HG03432 (cell line): ENCODE results near the gene FBXL17.

ENCODE experiments used
- ATAC-seq: cut with Tn5 transposase; IDR thresholded peaks from one replicate; pipeline ENCODE4 v1.9.1; 2021; ENCODE audit warnings: mild to moderate bottlenecking, moderate library complexity; ENCODE audit not compliant: unreplicated experiment

The FBXL17 gene

GRCh38 chr5:108024986-108025385 lies 356.9 kb downstream of the FBXL17 start:
- ATAC-seq = no peak

GRCh38 chr5:108016101-108016500 lies 365.8 kb downstream of the FBXL17 start:
- ATAC-seq = no peak

- ATAC-seq = no peak
These were observed 375.1 kb downstream of the FBXL17 start for GRCh38 chr5:108006791-108007190.

GRCh38 chr5:108003178-108003577 lies 378.7 kb downstream of the FBXL17 start:
- peak; percentile 97 for ATAC-seq

DNA sequence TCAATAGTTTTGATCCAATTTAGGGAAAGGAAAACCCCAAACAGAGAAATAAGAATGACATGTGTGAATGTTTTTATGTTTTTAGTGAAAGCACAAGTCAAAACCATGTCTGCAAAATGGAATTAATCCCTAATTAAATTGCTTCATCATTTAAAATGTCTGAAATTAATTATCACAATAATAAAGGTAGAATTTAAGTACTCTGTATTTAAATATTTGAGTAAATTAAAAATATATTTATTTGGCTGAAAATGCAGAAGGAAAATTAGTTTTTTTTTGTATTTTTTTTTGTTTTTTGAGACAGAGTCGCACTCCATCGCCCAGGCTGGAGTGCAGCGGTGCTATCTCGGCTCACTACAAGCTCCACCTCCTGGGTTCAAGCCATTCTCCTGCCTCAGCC lies 380.7 kb downstream of the FBXL17 start:
- no peak for ATAC-seq

GRCh38 chr5:107997338-107997980 lies 384.4 kb downstream of the FBXL17 start:
- no peak for ATAC-seq

DNA sequence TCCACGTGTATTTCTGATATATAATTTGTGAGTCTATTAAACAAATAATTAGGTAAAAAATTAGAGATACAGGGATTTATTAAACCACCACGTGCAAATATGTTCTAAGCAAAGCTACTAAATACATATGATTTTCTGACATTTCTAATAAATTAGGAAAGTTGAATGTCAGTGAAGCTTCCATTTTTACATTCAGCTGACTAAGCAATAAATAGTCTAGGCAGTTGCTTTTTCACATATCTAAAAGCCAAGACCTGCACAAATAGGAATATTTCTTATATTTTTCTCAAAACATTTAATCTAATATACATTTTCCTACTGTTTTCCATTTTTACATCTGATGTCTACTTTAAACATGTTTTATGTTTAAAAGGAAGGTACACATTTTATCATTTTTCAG lies 388.6 kb downstream of the FBXL17 start:
- ATAC-seq = no peak

DNA sequence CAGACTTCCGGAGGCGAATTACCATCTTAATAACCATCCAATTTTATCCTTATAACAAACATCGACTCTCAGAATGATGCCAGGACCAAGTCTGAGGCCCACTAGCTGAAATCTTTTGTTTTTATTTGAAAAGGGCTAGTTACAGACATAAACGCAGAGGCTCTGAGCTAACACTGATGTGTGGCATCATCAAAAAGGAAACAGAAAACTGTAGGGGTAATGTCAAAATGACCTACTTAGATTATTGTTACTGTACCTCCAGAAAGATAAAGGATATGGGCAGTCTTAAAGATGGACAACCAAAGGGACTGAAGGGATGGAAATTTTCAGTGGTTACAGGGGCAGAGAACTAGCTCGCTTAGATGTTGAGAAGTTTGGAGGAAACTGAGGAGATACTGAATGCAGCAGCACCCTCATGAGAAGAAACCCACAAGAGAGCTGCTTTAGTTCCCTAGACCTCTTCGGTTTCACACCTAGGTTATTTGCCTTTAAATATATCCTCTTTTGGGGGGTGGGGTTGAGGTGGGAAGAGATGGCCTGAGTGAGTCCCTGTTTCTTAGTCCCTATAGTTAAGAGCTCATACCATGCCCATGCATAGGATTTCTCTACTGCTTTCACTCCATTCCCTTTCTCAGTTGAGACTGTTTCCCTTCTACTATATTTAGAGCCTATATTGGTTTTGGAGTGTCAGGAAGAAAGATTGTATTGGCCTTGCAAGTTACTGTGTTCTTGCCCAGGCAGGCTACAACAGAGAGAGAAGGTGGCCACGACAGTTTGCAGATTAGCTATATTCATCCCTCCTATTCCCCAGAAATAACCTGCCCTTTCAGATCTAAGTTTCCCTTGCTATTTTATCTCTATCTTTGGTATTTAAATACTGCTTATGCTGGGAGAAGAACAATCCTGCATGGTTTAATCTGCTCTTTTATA lies 390.8 kb downstream of the FBXL17 start:
- ATAC-seq = peak; percentile 60

GRCh38 chr5:107985144-107985543 lies 396.8 kb downstream of the FBXL17 start:
- no peak for ATAC-seq

DNA sequence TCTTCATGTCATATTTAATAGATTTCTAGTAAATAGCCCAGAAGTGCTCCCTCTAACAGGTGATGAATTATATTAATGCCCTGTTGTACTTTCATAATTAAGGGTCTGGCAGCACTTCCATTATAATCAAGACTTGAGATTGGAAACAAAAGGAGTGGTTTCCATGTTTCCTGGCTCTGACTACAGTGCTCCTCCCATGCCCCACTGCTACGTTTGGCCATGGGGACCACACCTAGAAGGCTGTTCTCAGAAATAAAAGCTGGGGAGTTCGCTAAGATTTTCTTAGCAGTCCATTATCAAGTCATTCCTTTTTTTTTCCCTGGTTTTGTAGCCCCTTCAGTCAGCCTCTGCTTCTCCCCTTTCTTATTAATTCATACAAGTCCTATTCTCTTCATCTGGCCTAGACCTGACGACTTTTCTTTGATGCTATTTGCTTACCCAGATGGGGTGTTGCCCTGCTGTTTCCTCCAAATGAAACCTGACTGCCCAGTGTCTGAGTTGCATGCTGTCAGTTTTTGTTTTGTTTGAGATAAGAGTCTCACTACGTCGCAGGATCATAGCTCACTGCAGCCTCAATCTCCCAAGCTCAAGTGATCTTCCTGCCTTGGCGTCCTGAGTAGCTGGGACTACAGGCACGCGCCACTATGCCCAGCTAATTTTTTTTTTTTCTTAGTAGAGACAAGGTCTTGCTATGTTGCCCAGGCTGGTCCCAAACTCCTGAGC lies 399.0 kb downstream of the FBXL17 start:
- ATAC-seq = no peak

GRCh38 chr5:107980923-107981692 lies 400.8 kb downstream of the FBXL17 start:
- no peak for ATAC-seq

DNA sequence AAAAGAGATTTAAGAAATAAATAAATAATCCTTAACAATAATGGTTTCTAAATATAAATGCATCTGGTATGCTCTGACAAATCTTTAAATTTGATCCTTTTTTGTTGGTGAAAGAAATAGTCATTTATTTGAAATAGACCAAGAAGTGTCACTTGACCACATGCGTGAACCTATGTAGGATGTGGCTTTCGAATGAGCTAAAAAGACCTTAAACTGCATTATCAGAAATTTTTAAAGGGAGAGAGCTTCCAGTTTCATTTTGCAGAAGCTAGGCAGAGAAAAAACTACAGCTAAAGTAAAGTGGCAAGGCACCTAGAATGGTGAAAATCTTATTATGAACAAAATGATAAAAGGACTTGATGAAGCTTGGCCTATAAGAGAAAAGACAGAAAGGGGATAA lies 402.0 kb downstream of the FBXL17 start:
- no peak for ATAC-seq

DNA sequence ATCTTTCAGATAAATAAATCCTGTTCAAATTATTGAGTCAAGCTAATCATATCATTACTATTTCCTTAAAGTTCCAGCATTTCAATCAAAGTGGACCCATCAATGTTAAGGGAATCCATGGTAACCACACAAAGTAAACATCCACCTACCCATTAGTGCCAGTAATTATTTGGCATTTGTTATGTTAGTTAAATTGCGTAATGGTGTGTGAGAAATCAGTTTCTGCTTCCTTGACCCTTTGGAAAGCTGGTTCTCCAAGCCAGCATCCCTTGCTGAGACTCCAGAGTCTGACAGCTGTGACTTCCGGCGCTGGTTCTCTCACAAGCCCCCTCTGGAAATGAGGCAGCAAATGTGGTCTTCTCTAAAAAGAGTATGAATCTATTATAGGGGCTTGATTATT lies 402.6 kb downstream of the FBXL17 start:
- no peak for ATAC-seq

- no peak for ATAC-seq
These were observed 404.3 kb downstream of the FBXL17 start for GRCh38 chr5:107977550-107978071.

DNA sequence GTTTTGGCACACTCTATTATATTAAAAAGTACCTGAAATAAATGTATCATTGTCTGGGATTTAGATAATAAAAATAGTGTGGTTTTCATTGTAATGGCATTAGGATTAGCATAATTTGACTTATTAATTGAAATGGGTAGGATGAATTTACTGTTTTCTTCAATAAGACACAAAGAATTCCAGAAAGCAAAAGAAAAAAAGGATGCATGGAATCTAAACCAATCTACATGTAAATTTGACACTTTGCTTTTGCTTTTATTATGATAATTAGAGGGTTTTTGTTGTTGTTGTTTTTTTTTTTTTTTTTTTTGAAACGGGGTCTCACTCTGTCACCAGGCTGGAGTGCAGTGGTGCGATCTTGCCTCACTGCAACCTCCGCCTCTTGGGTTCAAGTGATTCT lies 406.3 kb downstream of the FBXL17 start:
- ATAC-seq = no peak

DNA sequence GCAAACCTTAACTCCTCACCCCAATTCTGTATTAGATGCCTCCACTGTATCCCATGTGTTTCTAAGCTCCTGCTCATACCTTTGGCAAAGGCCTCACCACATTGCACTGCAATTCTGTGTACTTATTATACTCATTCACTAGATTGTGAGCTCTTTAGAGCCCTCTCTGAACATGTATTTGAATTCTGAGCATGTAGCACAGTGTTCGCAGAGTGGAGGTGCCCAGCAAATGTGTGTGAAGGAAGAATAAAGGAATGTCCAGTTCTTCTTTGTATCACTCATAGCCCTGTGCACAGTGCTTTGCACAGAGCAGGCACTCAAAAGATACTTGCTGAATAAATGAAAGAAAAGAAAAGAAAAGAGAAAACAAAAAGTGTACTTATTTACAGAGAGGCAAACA lies 410.1 kb downstream of the FBXL17 start:
- ATAC-seq = no peak

DNA sequence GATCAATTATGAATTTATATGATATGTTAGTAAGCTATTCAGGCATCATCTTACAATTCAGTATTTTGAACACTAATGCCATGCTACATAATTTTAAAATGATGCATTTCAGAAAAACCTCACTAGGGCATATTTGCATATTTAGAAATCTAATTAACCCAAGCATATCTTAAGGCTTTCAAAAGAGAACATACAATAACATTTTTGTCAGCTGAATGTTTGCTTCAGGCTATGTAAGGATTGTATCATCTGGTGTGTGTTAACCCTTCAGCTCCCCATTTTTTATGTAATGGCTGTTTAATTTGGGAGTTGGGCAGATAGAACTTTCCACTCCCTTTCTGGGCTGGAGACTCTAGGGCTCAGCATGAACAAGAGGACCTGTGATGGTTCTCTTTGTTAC lies 412.1 kb downstream of the FBXL17 start:
- no peak for ATAC-seq

- no peak for ATAC-seq
These were observed 412.9 kb downstream of the FBXL17 start for GRCh38 chr5:107968998-107969397.

DNA sequence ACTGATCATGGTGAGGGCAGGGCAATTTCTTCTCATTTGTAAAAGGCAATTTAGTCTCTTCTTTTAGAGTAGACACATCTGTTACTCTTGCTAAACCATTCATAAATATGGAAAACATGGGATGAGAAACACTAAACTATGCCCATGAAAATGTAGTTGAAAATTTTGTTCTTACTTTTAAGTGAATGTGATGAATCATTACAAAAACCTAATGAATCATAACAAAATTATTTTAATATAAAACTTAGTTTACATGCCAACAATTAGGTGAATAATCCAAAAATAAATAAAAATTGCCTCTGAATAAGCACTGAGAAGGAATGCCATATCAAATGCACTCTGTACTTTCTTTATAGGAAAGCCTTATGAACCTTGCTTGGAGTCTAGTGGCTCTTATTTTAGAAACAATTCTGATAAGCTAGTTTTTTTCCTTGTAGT lies 413.5 kb downstream of the FBXL17 start:
- ATAC-seq = no peak

DNA sequence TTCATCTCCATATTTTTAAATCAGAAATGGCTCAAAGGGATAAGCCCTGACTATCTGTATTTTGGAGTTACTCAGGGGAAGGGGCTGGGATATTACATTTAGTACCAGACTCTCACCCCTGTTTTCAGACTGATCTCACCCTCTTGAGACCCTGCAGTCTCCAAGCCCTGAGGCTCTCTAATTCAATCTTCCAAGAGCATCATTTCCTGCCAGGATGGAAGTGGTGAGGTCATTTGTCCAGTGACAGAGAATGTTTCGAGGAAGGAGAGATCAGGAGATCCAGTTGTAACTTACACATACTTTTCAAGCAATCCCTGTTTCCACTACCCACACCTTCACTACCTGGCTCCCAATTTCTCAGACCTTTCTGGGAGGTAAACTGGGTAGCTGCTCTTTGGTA lies 415.7 kb downstream of the FBXL17 start:
- ATAC-seq = no peak

DNA sequence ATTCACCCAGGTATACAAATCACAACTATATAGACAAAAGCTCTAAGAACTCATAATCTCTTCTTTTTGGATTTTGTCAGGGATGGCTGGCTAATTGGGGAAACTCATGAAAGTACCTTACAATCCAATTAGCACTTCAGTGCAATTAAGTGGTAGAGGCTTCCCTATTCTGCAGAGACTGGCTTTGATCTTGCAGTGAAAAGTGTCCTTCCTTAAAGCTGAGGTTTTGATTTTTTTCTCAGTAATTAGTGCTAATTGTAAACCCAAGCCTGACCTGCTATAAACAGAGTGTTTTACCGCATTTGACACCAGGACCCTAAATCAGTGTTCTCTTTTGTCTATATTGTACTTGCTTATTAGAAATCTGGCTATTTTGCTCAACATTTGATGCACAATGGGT lies 417.2 kb downstream of the FBXL17 start:
- ATAC-seq = no peak
